Subcutaneous adipose tissue (tissue), 4 donors: ENCODE measurements around the gene TRIM32. TPM values are rescaled to one million over a fixed set of nuclear protein-coding genes. Genes with fewer than 3 reads are reported as not detected.

Experiments
- total RNA-seq, 4 donors: library from RNA; depleted of rRNA; stranded (reverse); fragments of >200 nt; gene quantifications; one replicate each; pipeline ENCODE4 v1.1.0, GENCODE V29; 2016
- TF ChIP-seq, protein P1 (sequence below): fragments of 450-650 bp; IDR thresholded peaks from one replicate; pipeline ENCODE4 v1.5.1; 2016; ENCODE audit warnings: low read depth, mild to moderate bottlenecking, control low read depth, antibody characterized with exemption, moderate library complexity

Gene TRIM32
- total RNA-seq, 4 donors from 2014 or later: 12.8 to 22.9 (median 14.3) TPM

DNA sequence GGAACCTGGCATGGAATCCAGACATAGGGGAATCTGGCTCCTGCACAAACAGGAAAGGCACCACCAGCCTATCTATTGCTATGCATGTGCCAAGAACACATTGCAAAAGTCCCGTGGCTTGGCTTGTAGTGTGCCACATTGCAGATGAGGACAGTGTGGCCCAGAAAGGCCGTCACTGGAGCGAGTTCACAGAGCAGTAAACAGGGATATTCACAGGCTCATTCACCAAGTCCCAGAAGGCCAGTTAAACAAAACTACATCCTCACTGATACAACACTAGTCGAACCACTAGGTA lies 39.6 kb upstream of the TRIM32 start:
- TF ChIP-seq, protein P1, sequence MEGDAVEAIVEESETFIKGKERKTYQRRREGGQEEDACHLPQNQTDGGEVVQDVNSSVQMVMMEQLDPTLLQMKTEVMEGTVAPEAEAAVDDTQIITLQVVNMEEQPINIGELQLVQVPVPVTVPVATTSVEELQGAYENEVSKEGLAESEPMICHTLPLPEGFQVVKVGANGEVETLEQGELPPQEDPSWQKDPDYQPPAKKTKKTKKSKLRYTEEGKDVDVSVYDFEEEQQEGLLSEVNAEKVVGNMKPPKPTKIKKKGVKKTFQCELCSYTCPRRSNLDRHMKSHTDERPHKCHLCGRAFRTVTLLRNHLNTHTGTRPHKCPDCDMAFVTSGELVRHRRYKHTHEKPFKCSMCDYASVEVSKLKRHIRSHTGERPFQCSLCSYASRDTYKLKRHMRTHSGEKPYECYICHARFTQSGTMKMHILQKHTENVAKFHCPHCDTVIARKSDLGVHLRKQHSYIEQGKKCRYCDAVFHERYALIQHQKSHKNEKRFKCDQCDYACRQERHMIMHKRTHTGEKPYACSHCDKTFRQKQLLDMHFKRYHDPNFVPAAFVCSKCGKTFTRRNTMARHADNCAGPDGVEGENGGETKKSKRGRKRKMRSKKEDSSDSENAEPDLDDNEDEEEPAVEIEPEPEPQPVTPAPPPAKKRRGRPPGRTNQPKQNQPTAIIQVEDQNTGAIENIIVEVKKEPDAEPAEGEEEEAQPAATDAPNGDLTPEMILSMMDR: no peak

DNA sequence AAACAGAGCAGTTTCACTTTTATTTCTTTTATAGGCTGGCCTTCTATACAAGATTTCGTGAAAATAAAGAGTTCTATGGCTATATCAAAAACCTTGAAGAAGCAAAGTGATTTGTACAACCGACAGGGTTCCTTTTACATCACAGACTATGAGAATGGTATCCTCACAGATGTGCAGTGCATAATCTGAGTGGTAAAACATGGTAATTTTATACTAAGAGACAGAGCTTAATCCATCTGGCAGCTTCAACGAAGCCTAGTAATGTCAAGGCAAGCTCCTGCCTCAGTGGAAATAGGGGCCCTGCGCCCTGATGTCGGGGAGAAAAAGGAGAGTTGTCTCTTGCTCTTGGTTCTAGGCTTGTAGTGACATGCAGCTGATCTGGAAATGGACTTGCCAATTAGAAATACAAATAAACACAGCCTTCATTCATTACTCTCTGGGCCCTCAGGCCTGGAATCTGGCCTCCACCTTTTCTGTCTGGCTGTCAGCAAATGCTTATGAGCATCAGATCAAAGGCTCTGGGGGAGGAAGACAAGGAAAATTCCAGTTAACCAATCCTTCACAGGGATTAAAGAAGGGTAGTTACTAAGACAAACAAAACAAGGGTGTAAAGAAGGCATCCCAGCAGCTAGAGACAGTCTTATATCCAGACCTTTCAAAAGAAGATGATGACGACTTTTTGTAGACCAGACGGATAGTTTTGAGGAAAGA lies 33.6 kb upstream of the TRIM32 start:
- TF ChIP-seq, protein P1: no peak

- TF ChIP-seq, protein P1: no peak
These were observed 33.1 kb upstream of the TRIM32 start for GRCh38 chr9:116654059-116654355.

- TF ChIP-seq, protein P1: no peak
These were observed 30.6 kb upstream of the TRIM32 start for GRCh38 chr9:116656501-116656971.

DNA sequence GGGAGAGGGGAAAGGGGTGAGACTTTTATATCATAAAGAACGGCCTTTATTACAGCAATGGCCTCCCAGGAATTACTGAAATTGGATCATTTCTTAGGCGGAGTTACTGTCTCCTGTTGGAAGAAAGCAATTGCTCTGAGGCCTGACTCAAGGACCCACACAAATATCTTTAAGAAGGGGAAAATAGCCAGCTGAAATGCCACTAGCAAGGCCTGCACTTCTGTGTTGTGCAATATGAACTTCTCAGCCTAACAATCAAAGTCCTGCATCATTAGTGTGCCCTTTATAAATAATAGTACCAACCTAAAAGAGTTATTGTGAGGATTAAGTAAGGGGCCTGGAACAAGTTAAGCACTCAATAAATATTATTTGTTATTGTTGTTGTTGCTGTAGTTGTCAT lies 30.1 kb upstream of the TRIM32 start:
- TF ChIP-seq, protein P1: no peak

DNA sequence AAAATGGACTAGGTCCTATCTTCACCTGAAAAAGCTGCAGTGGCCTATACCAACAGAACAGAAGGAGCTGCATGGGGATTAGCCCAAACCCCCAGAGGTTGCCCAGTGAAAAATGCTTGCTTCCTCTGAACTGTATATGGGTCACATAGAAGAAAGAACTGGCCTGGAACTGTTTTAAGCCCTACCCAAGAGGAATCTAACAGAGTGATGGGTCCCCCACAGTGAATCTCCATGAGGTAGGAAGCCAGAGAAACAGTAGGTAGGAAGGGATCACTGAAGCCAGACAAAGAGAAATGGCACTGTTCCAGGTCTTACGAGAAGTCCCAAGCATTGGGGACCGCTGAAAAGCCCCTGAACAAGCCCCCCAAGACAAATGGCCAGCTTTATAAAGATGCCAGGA lies 28.8 kb upstream of the TRIM32 start:
- TF ChIP-seq, protein P1: no peak

DNA sequence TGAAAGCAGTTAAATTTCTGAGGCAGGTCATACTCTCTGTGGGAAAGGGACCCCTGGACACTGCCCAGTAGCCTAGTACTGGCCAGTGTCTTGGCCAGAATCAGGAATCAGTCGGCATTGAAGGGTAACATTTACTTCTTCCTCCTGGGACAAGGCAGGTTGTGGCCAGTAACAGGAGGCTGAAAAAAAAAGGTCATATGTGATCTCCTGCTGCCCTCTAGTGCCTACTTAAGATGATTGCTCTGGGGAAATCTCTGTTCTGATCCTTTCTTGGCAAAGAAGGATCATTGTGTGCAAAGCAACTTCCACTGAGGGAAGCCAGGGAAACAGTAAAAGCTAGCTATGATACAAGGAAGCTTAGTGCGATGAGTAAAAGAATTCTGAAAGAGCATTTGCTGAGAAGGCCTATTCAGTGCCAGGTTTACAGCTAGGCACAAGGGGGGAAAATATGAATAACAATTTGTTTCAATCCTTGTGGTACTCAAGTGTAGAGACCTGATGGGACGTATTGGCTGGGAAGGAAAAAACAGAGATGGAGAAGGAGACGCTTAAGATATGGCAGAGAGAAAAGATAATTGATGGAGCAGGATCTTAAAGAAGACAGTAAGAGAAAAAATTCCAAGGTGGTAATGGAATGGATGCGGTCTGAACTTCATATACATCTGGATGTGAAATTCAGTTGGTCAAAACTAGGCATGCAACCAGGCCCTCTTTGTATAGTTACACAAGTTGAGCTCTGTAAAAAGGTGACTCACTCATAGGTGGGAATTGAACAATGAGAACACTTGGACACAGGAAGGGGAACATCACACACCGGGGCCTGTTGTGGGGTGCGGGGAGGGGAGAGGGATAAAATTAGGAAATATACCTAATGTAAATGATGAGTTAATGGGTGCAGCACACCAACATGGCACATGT lies 25.8 kb upstream of the TRIM32 start:
- TF ChIP-seq, protein P1: no peak
